ENCODE data around the gene TNFRSF21.

DNA sequence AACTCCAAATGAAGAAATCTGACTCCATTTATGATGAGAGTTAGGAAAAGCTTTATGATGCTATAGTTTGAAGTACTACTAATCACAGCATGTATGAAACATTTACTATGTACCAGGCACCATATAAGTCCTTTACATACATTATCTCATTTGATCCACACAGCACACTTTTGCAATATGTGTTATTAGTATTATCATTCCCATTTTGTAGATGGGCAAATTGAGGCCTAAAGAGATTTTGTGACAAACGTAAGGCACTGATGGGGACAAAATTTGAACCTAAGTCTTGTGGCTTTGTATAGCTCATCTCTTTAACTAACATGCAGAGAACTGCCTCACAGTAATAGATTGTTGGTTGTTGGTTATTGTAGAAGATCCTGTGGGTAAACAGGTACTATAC lies 14.2 kb upstream of the TNFRSF21 start:
- TF ChIP-seq, protein P1, sequence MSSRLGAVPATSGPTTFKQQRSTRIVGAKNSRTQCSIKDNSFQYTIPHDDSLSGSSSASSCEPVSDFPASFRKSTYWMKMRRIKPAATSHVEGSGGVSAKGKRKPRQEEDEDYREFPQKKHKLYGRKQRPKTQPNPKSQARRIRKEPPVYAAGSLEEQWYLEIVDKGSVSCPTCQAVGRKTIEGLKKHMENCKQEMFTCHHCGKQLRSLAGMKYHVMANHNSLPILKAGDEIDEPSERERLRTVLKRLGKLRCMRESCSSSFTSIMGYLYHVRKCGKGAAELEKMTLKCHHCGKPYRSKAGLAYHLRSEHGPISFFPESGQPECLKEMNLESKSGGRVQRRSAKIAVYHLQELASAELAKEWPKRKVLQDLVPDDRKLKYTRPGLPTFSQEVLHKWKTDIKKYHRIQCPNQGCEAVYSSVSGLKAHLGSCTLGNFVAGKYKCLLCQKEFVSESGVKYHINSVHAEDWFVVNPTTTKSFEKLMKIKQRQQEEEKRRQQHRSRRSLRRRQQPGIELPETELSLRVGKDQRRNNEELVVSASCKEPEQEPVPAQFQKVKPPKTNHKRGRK (CRISPR knock-in tag; IDR thresholded peaks at IDR 0.05; ENCODE audit: borderline replicate concordance) = no peak
- no peak for TF ChIP-seq ESRRA (CRISPR knock-in tag; IDR thresholded peaks at IDR 0.05; ENCODE audit: borderline replicate concordance)
- TF ChIP-seq, protein P2, sequence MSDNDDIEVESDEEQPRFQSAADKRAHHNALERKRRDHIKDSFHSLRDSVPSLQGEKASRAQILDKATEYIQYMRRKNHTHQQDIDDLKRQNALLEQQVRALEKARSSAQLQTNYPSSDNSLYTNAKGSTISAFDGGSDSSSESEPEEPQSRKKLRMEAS (CRISPR knock-in tag; IDR thresholded peaks at IDR 0.05) = no peak
- TF ChIP-seq, protein P3, sequence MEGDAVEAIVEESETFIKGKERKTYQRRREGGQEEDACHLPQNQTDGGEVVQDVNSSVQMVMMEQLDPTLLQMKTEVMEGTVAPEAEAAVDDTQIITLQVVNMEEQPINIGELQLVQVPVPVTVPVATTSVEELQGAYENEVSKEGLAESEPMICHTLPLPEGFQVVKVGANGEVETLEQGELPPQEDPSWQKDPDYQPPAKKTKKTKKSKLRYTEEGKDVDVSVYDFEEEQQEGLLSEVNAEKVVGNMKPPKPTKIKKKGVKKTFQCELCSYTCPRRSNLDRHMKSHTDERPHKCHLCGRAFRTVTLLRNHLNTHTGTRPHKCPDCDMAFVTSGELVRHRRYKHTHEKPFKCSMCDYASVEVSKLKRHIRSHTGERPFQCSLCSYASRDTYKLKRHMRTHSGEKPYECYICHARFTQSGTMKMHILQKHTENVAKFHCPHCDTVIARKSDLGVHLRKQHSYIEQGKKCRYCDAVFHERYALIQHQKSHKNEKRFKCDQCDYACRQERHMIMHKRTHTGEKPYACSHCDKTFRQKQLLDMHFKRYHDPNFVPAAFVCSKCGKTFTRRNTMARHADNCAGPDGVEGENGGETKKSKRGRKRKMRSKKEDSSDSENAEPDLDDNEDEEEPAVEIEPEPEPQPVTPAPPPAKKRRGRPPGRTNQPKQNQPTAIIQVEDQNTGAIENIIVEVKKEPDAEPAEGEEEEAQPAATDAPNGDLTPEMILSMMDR (IDR thresholded peaks at IDR 0.05) = no peak
- no peak for TF ChIP-seq GABPB1 (CRISPR knock-in tag; IDR thresholded peaks at IDR 0.05)
- no peak for TF ChIP-seq MXD4 (CRISPR knock-in tag; IDR thresholded peaks at IDR 0.05; ENCODE audit: borderline replicate concordance)
- TF ChIP-seq CREM (CRISPR knock-in tag; IDR thresholded peaks at IDR 0.05) = no peak
- no peak for TF ChIP-seq ZNF232 (CRISPR knock-in tag; IDR thresholded peaks at IDR 0.05)

All from WTC11 (cell line).